SK-N-SH (cell line): ENCODE results near the gene FAXDC2. TPM values are rescaled to one million over a fixed set of nuclear protein-coding genes. Genes with fewer than 3 reads are reported as not detected.

Experiments
- CTCF ChIA-PET: fragments of 300-600, 350-600 bp; formaldehyde crosslinking; extraction: SDS; loops from one replicate; lab custom pipeline; 2021; lab: Yijun Ruan, JAX
- POLR2A ChIA-PET: fragments of 350-600 bp; sonication (Branson Sonifier 250); formaldehyde crosslinking; extraction: SDS; loops from one replicate; lab custom pipeline; 2020; ENCODE audit warnings: antibody characterized with exemption, inconsistent platforms; lab: Yijun Ruan, JAX
- DNase-seq: peaks from one replicate; pipeline ENCODE4 v3.0.0; 2012
- H2AFZ ChIP-seq: fragments of 200-600 bp; sonication (generic); 2 replicates; pipeline ENCODE4 v1.8.1; 2016; ENCODE audit warnings: antibody characterized with exemption, mild to moderate bottlenecking, low read depth
- H3F3A ChIP-seq: fragments of 200-600 bp; sonication (generic); replicated peaks from 2 replicates; pipeline ENCODE3; 2016; ENCODE audit warnings: antibody characterized with exemption, mild to moderate bottlenecking; ENCODE audit not compliant: insufficient read depth
- H3K27ac ChIP-seq, 2 experiments: fragments of 200-500 bp in 1 of 2; fragments of 200-600 bp in 1 of 2; sonication (Bioruptor generic) in 1 of 2; sonication (generic), shearing (Covaris generic) in 1 of 2; 2 replicates each; pipeline versions ENCODE4 v1.5.1 to v1.6.1; 2014 to 2016; ENCODE audit warnings: low read depth in 2 of 2, inconsistent platforms in 1 of 2, low read length in 1 of 2, mild to moderate bottlenecking in 1 of 2, mixed read lengths in 1 of 2
- H3K27me3 ChIP-seq: fragments of 200-600 bp; sonication (generic), shearing (Covaris generic); 2 replicates; pipeline ENCODE4 v1.6.1; 2016; ENCODE audit warnings: mixed run types; ENCODE audit not compliant: insufficient read depth
- H3K36me3 ChIP-seq, 2 experiments: fragments of 200-500 bp in 1 of 2; fragments of 200-600 bp in 1 of 2; sonication (Bioruptor generic) in 1 of 2; sonication (generic) in 1 of 2; replicated peaks in 1 of 2; 2 replicates each; pipeline versions ENCODE3 to v1.5.1; 2014 to 2016; ENCODE audit warnings: low read length in 1 of 2, mild to moderate bottlenecking in 1 of 2; ENCODE audit not compliant: insufficient read depth in 2 of 2, control insufficient read depth in 1 of 2
- H3K4me1 ChIP-seq, 2 experiments: fragments of 200-500 bp in 1 of 2; fragments of 200-600 bp in 1 of 2; sonication (Bioruptor generic) in 1 of 2; sonication (generic), shearing (Covaris generic) in 1 of 2; 2 replicates each; pipeline versions ENCODE4 v1.5.1 to v1.6.1; 2014 to 2016; ENCODE audit warnings: low read depth in 1 of 2, low read length in 1 of 2, mixed run types in 1 of 2; ENCODE audit not compliant: insufficient read depth in 2 of 2, control insufficient read depth in 1 of 2
- H3K4me2 ChIP-seq: fragments of 200-600 bp; sonication (generic), shearing (Covaris generic); 2 replicates; pipeline ENCODE4 v1.6.1; 2017; ENCODE audit warnings: mixed run types
- H3K4me3 ChIP-seq, 2 experiments: fragments of 200-500 bp in 1 of 2; fragments of 200-600 bp in 1 of 2; sonication (Bioruptor generic) in 1 of 2; sonication (generic), shearing (Covaris generic) in 1 of 2; 2 replicates each; pipeline versions ENCODE4 v1.5.1 to v1.8.1; 2014 to 2016; ENCODE audit warnings: low read depth in 2 of 2, inconsistent platforms in 1 of 2, low read length in 1 of 2, mild to moderate bottlenecking in 1 of 2, mixed read lengths in 1 of 2, moderate library complexity in 1 of 2
- H3K79me2 ChIP-seq: fragments of 200-600 bp; sonication (generic); 2 replicates; pipeline ENCODE4 v1.8.1; 2017; ENCODE audit warnings: mild to moderate bottlenecking; ENCODE audit not compliant: insufficient read depth
- H3K9ac ChIP-seq: fragments of 200-600 bp; sonication (generic); 2 replicates; pipeline ENCODE4 v1.6.1; 2017; ENCODE audit warnings: mixed run types
- H3K9me2 ChIP-seq: fragments of 200-600 bp; sonication (generic); 2 replicates; pipeline ENCODE4 v1.6.1; 2017; ENCODE audit warnings: mixed run types
- H3K9me3 ChIP-seq: fragments of 200-600 bp; sonication (generic); 2 replicates; pipeline ENCODE4 v1.6.1; 2017; ENCODE audit warnings: mixed run types, mild to moderate bottlenecking, moderate library complexity
- H4K20me1 ChIP-seq: fragments of 200-600 bp; sonication (generic); 2 replicates; pipeline ENCODE4 v1.6.1; 2017; ENCODE audit warnings: mild to moderate bottlenecking, mixed run types; ENCODE audit not compliant: insufficient read depth
- FOSL2 ChIP-seq: IDR thresholded peaks from 2 replicates; pipeline ENCODE4 v1.4.0; 2012; ENCODE audit warnings: low read depth, mild to moderate bottlenecking, moderate library complexity, borderline replicate concordance
- FOXM1 ChIP-seq: IDR thresholded peaks from 2 replicates; pipeline ENCODE4 v1.4.0; 2012; ENCODE audit warnings: low read depth, mild to moderate bottlenecking
- GABPA ChIP-seq: IDR thresholded peaks from 2 replicates; pipeline ENCODE4 v1.4.0; 2012; ENCODE audit warnings: low read depth, mild to moderate bottlenecking
- GATA2 ChIP-seq: sonication (generic); formaldehyde crosslinking; IDR thresholded peaks from 2 replicates; pipeline ENCODE4 v1.5.0; 2020; ENCODE audit warnings: mild to moderate bottlenecking, missing genetic modification reagents
- JUND ChIP-seq: IDR thresholded peaks from 2 replicates; pipeline ENCODE4 v1.4.0; 2012
- MXI1 ChIP-seq: IDR thresholded peaks from 2 replicates; pipeline ENCODE4 v1.6.1; 2012; ENCODE audit warnings: mild to moderate bottlenecking, low read depth, low read length, improper control_type of control experiment
- NRF1 ChIP-seq: IDR thresholded peaks from 2 replicates; pipeline ENCODE4 v1.6.1; 2012; ENCODE audit warnings: low read depth, mild to moderate bottlenecking, low read length
- POLR2AphosphoS5 ChIP-seq: IDR thresholded peaks from 2 replicates; pipeline ENCODE4 v1.6.1; 2012; ENCODE audit warnings: low read depth, low read length
- RAD21 ChIP-seq: IDR thresholded peaks from 2 replicates; pipeline ENCODE4 v1.6.1; 2012; ENCODE audit warnings: mild to moderate bottlenecking, low read length
- RFX5 ChIP-seq: IDR thresholded peaks from 2 replicates; pipeline ENCODE4 v1.6.1; 2012; ENCODE audit warnings: mild to moderate bottlenecking, improper control_type of control experiment, low read length
- RXRA ChIP-seq: IDR thresholded peaks from 2 replicates; pipeline ENCODE4 v1.4.0; 2012; ENCODE audit warnings: low read depth, mild to moderate bottlenecking, borderline replicate concordance
- TAF1 ChIP-seq: IDR thresholded peaks from 2 replicates; pipeline ENCODE4 v1.6.1; 2012; ENCODE audit warnings: low read depth, mild to moderate bottlenecking, low read length, moderate library complexity, borderline replicate concordance
- TCF12 ChIP-seq: IDR thresholded peaks from 2 replicates; pipeline ENCODE4 v1.4.0; 2012
- TEAD4 ChIP-seq: IDR thresholded peaks from 2 replicates; pipeline ENCODE4 v1.4.0; 2012; ENCODE audit warnings: mild to moderate bottlenecking, borderline replicate concordance; ENCODE audit not compliant: insufficient read depth
- WGBS: methylation state at CpG from one replicate; pipeline ENCODE4 v1.1.6; 2017; ENCODE audit warnings: low lambda C conversion rate; 5-methylcytosine and 5-hydroxymethylcytosine counted together
- polyA plus RNA-seq, 3 experiments: library from polyadenylated mRNA; depleted of rRNA; stranded (reverse); fragments of >200 nt; gene quantifications; 2 replicates each; pipeline ENCODE4 v1.2.3, GENCODE V29; 2012
- TF ChIP-seq, protein P1 (sequence below): fragments of 150-350 bp; IDR thresholded peaks from 2 replicates; pipeline ENCODE4 v1.6.1; 2017; ENCODE audit warnings: antibody characterized with exemption, low read length, low read depth, borderline replicate concordance
- TF ChIP-seq, protein P2 (sequence below): fragments of 200-600 bp; sonication (generic); IDR thresholded peaks from 2 replicates; pipeline ENCODE4 v1.6.1; 2017; ENCODE audit warnings: antibody characterized with exemption, mild to moderate bottlenecking, moderate library complexity
- TF ChIP-seq, protein P3 (sequence below): IDR thresholded peaks from 2 replicates; pipeline ENCODE4 v1.4.0; 2012; ENCODE audit warnings: low read depth, borderline replicate concordance

Gene FAXDC2
- polyA plus RNA-seq, 1 of the 3 experiments (the other 2 are of a cell fraction) = 6.0 TPM

DNA sequence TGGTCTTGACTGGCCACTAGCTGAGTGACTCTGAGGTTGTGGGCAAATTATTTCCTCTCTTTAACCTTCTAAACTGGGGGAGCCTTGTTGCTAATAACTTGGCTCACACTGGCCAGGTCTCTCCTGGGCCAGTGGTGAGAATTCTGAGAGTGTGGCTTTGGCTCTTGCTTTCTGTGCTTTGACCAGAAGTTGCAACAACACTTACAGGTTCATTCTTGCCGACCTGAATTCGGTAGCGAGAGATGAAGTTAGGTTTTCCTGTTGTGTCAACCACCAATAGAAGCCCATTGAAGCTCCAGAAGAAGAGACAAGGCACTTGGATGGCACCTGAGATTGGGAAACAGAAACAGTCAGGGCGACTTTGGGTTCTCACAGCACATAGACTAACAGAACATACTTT lies 19.8 kb downstream of the FAXDC2 start:
- H4K20me1 ChIP-seq = no peaks in the 10 kb centered on the region
- H3K9me2 ChIP-seq = no peaks in the 10 kb centered on the region
- TF ChIP-seq TAF1 (no peak), FOXM1 (no peak), POLR2AphosphoS5 (no peak), GATA2 (CRISPR knock-in tag) (no peak)
- H3K9me3 ChIP-seq = no peaks in the 10 kb centered on the region
- peaks cover 9 to 10% of the 10 kb centered on the region in 2 experiments; a peak in 3 of 4 replicates for H3K4me1 ChIP-seq
- no peaks in the 10 kb centered on the region for H3K27me3 ChIP-seq
- DNase-seq = no peak
- no peak overlapping the region for H3K9ac ChIP-seq
- ChIA-PET POLR2A (no interaction called here), CTCF (no interaction called here)
- H2AFZ ChIP-seq = no peak overlapping the region
- H3F3A ChIP-seq = peaks cover 7% of the 10 kb centered on the region
- 85% methylated on average over 4 of the region's 4 CpGs for WGBS
- no peak overlapping the region for H3K4me2 ChIP-seq
- no peaks in the 10 kb centered on the region for H3K79me2 ChIP-seq
- no peak overlapping the region for H3K27ac ChIP-seq
- H3K36me3 ChIP-seq = peaks cover 0 to 5% of the 10 kb centered on the region in 2 experiments
- no peak overlapping the region for H3K4me3 ChIP-seq

DNA sequence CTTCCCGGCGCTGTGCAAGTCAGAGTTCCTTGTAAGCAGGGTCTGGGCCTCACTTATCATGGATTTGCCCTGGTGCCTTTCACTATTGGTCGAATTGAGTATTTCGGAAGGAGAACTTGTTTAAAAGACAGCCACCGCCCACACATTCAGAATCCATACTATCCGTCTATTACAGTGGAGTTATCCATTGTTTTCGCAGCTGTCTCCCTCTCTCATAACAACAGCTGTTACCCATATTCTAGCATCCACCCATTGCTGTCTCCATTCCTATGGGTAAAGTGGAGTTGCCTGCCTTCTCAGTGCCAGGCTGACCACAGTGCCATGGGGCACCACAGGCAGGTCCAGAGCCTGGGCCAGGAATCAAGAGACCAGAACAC lies 20.2 kb downstream of the FAXDC2 start:
- no peaks in the 10 kb centered on the region for H3K9me2 ChIP-seq
- no peak overlapping the region for H3K4me2 ChIP-seq
- no peaks in the 10 kb centered on the region for H3K27me3 ChIP-seq
- peaks cover 7 to 9% of the 10 kb centered on the region in 2 experiments; a peak in 3 of 4 replicates for H3K4me1 ChIP-seq
- no peaks in the 10 kb centered on the region for H4K20me1 ChIP-seq
- ChIA-PET POLR2A (no interaction called here), CTCF (interaction anchor here (1.0 to 2.0 kb wide), 3 partner anchors 10 to 15 kb away, joined by 3 to 6 read pairs (median 5); no protein-coding TSS in a partner anchor)
- no peak overlapping the region for H3K4me3 ChIP-seq
- H3K9ac ChIP-seq = no peak overlapping the region
- WGBS = 95% methylated on average over 7 of the region's 7 CpGs
- no peaks in the 10 kb centered on the region for H3K9me3 ChIP-seq
- H3K79me2 ChIP-seq = no peaks in the 10 kb centered on the region
- H3F3A ChIP-seq = peaks cover 5% of the 10 kb centered on the region
- no peak overlapping the region for H2AFZ ChIP-seq
- TF ChIP-seq RAD21 (no peak), RFX5 (no peak), NRF1 (no peak), GABPA (no peak), JUND (no peak), TEAD4 (no peak), RXRA (no peak), TCF12 (no peak), MXI1 (no peak), FOSL2 (no peak)
- TF ChIP-seq, protein P1, sequence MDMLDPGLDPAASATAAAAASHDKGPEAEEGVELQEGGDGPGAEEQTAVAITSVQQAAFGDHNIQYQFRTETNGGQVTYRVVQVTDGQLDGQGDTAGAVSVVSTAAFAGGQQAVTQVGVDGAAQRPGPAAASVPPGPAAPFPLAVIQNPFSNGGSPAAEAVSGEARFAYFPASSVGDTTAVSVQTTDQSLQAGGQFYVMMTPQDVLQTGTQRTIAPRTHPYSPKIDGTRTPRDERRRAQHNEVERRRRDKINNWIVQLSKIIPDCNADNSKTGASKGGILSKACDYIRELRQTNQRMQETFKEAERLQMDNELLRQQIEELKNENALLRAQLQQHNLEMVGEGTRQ = no peak
- TF ChIP-seq, protein P2, sequence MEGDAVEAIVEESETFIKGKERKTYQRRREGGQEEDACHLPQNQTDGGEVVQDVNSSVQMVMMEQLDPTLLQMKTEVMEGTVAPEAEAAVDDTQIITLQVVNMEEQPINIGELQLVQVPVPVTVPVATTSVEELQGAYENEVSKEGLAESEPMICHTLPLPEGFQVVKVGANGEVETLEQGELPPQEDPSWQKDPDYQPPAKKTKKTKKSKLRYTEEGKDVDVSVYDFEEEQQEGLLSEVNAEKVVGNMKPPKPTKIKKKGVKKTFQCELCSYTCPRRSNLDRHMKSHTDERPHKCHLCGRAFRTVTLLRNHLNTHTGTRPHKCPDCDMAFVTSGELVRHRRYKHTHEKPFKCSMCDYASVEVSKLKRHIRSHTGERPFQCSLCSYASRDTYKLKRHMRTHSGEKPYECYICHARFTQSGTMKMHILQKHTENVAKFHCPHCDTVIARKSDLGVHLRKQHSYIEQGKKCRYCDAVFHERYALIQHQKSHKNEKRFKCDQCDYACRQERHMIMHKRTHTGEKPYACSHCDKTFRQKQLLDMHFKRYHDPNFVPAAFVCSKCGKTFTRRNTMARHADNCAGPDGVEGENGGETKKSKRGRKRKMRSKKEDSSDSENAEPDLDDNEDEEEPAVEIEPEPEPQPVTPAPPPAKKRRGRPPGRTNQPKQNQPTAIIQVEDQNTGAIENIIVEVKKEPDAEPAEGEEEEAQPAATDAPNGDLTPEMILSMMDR = no peak
- TF ChIP-seq, protein P3, sequence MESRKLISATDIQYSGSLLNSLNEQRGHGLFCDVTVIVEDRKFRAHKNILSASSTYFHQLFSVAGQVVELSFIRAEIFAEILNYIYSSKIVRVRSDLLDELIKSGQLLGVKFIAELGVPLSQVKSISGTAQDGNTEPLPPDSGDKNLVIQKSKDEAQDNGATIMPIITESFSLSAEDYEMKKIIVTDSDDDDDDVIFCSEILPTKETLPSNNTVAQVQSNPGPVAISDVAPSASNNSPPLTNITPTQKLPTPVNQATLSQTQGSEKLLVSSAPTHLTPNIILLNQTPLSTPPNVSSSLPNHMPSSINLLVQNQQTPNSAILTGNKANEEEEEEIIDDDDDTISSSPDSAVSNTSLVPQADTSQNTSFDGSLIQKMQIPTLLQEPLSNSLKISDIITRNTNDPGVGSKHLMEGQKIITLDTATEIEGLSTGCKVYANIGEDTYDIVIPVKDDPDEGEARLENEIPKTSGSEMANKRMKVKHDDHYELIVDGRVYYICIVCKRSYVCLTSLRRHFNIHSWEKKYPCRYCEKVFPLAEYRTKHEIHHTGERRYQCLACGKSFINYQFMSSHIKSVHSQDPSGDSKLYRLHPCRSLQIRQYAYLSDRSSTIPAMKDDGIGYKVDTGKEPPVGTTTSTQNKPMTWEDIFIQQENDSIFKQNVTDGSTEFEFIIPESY = no peak
- TF ChIP-seq, all 33 proteins: peak for 0
- Histone ChIP-seq H3K36me3 (peaks cover 0 to 5% of the 10 kb centered on the region in 2 experiments), H3K27ac (no peak overlapping the region)
- no peak for DNase-seq
